GM19455 (cell line): Measurements from ENCODE around the gene TEX51.

Source experiments
- ATAC-seq: cut with Tn5 transposase; IDR thresholded peaks from one replicate; pipeline ENCODE4 v1.9.1; 2021; ENCODE audit not compliant: unreplicated experiment

TEX51 gene

GRCh38 chr2:126949775-126950174 is 51.1 kb downstream of the TEX51 start:
- ATAC-seq: no peak

DNA sequence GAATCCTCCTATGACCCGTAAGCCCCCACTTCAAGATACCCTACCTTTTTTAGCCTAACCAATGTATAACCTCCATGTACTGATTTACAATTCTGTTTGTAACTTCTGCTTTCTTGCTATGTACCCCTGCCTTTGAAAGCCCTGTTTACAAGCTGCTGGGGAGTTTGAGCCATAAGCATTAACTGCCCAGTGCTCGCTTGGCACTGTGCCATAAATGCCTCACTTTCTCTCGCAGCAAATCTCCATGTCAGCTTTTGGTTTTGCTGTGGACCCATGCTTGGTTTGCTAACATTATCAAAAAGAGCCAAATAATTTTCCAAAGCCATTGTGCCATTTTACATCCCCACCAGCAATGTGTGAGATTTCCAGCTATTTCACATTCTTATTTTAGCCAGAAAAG is 51.8 kb downstream of the TEX51 start:
- no peak for ATAC-seq
